ENCODE results near the gene ANKFY1. TPM values are rescaled to one million over a fixed set of nuclear protein-coding genes. Genes with fewer than 3 reads are reported as not detected.

Gene ANKFY1
- polyA plus RNA-seq, 1 experiment = 38.8 TPM

DNA sequence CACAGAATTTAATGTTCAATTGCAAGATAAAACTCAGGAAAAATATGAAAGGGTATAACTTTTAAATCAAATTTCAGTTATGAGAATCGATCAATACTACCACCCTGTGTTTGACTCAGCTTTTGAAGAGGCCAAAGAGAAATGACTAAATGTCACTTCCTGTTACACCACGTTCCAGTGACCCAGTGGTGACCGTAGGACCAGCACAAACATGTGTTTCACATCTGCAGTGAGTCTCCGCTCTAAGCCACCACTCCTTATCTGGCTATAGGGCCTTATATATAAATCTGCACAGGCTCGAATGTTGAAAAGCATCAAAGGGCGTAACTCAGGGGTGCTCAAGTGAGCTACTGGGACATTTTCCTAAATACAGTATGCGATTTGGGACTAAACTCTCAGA is 84.7 kb downstream of the ANKFY1 start:
- no peak overlapping the region for H3K27ac ChIP-seq (ENCODE audit: low read depth, low read length)
- DNase-seq (ENCODE audit: low read depth, low spot score) = no peak
- no peaks in the 10 kb centered on the region for H3K27me3 ChIP-seq (ENCODE audit: control insufficient read depth, insufficient read depth, low read length)
- CTCF ChIA-PET = interaction anchor here (1.5 kb wide), 1 partner anchor 21 kb away, joined by 5 read pairs; no protein-coding TSS in a partner anchor
- POLR2A ChIA-PET = no interaction called here
- TF ChIP-seq, protein P1, sequence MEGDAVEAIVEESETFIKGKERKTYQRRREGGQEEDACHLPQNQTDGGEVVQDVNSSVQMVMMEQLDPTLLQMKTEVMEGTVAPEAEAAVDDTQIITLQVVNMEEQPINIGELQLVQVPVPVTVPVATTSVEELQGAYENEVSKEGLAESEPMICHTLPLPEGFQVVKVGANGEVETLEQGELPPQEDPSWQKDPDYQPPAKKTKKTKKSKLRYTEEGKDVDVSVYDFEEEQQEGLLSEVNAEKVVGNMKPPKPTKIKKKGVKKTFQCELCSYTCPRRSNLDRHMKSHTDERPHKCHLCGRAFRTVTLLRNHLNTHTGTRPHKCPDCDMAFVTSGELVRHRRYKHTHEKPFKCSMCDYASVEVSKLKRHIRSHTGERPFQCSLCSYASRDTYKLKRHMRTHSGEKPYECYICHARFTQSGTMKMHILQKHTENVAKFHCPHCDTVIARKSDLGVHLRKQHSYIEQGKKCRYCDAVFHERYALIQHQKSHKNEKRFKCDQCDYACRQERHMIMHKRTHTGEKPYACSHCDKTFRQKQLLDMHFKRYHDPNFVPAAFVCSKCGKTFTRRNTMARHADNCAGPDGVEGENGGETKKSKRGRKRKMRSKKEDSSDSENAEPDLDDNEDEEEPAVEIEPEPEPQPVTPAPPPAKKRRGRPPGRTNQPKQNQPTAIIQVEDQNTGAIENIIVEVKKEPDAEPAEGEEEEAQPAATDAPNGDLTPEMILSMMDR (IDR thresholded peaks at IDR 0.05; ENCODE audit: low read depth, low read length) = no peak
- H3K9me3 ChIP-seq (ENCODE audit: control insufficient read depth, insufficient read depth, low read length) = no peaks in the 10 kb centered on the region
- H3K4me3 ChIP-seq (ENCODE audit: low read depth, low read length) = no peak overlapping the region

DNA sequence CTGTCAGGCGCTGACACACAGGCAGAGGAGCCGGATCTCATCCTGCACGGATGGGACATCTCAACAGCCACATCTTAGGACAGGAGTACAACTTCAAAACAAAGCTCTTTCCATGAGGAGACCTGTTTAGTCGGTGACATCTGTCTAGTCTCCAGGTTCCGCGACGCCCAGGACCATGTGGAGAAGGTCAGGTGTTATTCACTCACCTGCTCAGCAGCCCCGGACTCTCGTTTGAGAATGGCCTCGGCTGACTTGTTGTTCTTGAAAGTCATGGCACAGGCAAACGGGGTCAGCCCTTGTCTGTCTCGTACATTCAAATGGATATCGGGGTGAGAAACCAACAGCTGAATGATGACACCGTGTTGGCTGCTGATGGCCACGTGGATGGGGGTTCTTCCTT is 85.1 kb downstream of the ANKFY1 start:
- ChIA-PET CTCF (interaction anchor here (1.5 kb wide), 1 partner anchor 22 kb away, joined by 5 read pairs; no protein-coding TSS in a partner anchor), POLR2A (no interaction called here)
- no peak overlapping the region for H3K27ac ChIP-seq (ENCODE audit: low read depth, low read length)
- no peaks in the 10 kb centered on the region for H3K9me3 ChIP-seq (ENCODE audit: control insufficient read depth, insufficient read depth, low read length)
- H3K4me3 ChIP-seq (ENCODE audit: low read depth, low read length) = no peak overlapping the region
- DNase-seq (ENCODE audit: low read depth, low spot score) = no peak
- TF ChIP-seq, protein P1 (IDR thresholded peaks at IDR 0.05; ENCODE audit: low read depth, low read length) = no peak
- H3K27me3 ChIP-seq (ENCODE audit: control insufficient read depth, insufficient read depth, low read length) = no peaks in the 10 kb centered on the region

DNA sequence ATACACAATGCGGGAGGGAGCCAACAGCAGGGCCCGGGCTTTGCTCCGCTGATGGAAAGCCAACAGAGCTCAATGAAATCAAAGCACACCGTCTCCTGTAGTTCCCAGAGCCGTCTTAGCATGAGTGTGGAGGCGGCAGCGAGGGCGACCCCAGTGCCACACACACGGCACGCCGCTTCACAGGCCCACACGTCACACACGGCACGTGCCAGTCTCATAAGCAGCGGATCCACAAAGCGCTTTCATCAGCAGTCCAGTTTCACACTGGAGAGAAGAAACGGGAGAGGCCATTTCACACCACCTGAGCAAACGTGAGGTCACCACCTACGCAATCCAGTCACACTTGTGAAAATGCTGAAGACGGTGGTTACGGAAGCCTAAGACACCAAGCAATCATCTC is 86.0 kb downstream of the ANKFY1 start:
- H3K27me3 ChIP-seq (ENCODE audit: control insufficient read depth, insufficient read depth, low read length) = no peaks in the 10 kb centered on the region
- H3K9me3 ChIP-seq (ENCODE audit: control insufficient read depth, insufficient read depth, low read length) = no peaks in the 10 kb centered on the region; the same call in 1 of the 2 replicates
- POLR2A ChIA-PET = no interaction called here
- no peak overlapping the region for H3K27ac ChIP-seq (ENCODE audit: low read depth, low read length)
- no peak for DNase-seq (ENCODE audit: low read depth, low spot score)
- TF ChIP-seq, protein P1 (IDR thresholded peaks at IDR 0.05; ENCODE audit: low read depth, low read length) = no peak
- CTCF ChIA-PET = no interaction called here
- no peak overlapping the region for H3K4me3 ChIP-seq (ENCODE audit: low read depth, low read length)

DNA sequence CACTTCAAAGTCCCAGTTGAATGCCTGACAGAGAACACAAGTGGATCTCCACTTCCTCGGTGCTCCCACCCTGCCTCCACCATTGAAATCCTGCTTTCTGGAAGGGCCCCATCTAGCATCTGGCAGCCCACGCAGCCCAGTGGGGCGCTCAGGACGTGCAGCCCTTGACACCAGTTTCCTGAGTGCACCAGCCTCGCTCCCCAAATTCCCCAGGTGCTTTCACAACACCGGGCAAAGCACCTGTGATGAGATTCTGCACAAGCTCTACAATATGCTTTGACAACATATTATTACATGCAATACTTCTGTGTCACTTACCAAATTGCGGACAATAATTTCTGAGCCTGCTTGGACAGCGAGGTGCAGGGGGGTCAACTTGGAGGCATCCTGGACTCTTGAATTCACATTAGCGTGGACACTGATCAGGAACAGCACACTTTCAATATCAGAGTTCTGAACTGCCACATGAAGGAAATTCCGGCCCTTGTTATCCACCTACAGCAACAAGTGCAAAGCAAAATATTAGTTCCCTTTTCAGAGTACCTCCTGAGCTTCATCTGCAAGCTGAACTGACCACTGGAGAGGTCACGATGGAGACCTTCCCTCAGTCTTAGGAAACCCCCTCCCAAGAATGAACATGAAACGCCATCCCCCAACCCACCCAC is 86.8 kb downstream of the ANKFY1 start:
- CTCF ChIA-PET = no interaction called here
- Histone ChIP-seq H3K27me3 (ENCODE audit: control insufficient read depth, insufficient read depth, low read length) (no peaks in the 10 kb centered on the region), H3K27ac (ENCODE audit: low read depth, low read length) (peak overlapping the region; percentile 21), H3K9me3 (ENCODE audit: control insufficient read depth, insufficient read depth, low read length) (no peaks in the 10 kb centered on the region; the same call in 1 of the 2 replicates), H3K4me3 (ENCODE audit: low read depth, low read length) (no peak overlapping the region)
- POLR2A ChIA-PET = no interaction called here
- DNase-seq (ENCODE audit: low read depth, low spot score) = no peak
- TF ChIP-seq, protein P1 (IDR thresholded peaks at IDR 0.05; ENCODE audit: low read depth, low read length) = no peak

DNA sequence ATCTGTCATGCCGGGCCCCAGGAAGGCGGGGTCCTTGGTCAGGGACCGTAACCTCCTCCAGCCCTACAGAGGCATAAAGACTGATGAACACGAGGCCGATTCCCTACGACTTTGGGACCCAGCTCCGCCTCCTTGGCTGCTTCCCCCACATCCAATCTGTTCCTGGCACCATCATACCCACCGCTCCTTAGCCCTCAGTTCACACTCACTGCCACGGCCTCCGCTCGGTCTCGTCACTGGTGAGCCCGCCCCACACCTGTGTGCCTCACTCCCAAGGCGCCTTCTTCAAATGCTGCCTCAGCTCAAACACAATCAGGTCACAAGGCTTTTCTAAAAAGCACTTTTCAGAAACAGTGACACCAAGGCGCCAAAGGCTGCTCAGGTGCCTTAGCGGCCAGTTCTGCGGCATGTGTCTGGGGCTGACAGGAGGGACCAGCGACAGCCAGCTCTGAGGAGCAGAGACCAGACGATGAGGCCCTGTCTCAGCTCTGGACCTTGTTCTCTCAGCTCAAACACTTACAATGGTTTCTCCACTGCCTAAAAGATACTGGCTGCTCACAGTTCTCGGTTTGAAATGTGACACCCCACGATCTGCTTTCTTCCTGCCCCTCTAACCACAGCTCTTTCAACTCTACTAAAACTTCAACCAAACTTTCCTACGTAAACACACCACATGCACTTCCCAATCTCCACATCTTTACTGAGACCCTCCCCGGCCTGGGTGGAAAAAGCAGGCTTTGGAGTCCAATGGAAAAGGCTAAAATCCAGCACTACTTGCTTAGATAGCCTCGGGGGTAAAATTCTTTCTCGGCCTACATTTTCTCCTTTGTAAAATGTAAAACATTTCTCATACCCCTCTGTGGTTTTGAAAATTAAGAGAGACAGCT is 87.6 kb downstream of the ANKFY1 start:
- POLR2A ChIA-PET = no interaction called here
- peak overlapping the region; percentile 21 for H3K27ac ChIP-seq (ENCODE audit: low read depth, low read length)
- no peak for DNase-seq (ENCODE audit: low read depth, low spot score)
- no peak overlapping the region for H3K4me3 ChIP-seq (ENCODE audit: low read depth, low read length)
- CTCF ChIA-PET = interaction anchor here (0.7 kb wide), 1 partner anchor 24 kb away, joined by 4 read pairs; no protein-coding TSS in a partner anchor
- H3K27me3 ChIP-seq (ENCODE audit: control insufficient read depth, insufficient read depth, low read length) = no peaks in the 10 kb centered on the region
- TF ChIP-seq, protein P1 (IDR thresholded peaks at IDR 0.05; ENCODE audit: low read depth, low read length) = no peak
- no peaks in the 10 kb centered on the region; the same call in 1 of the 2 replicates for H3K9me3 ChIP-seq (ENCODE audit: control insufficient read depth, insufficient read depth, low read length)
